ENCODE results near the gene KCNQ5. TPM values are rescaled to one million over a fixed set of nuclear protein-coding genes. Genes with fewer than 3 reads are reported as not detected.

KCNQ5 gene
- total RNA-seq, 2 donors from 2014 or later, result 0.67 TPM; not detected in 1

GRCh38 chr6:73062837-73063236 is 441.0 kb downstream of the KCNQ5 start:
- H3K27ac ChIP-seq, result no peak overlapping the region
- no peaks in the 10 kb centered on the region for H3K9me3 ChIP-seq
- no peak overlapping the region for H3K4me3 ChIP-seq
- TF ChIP-seq, protein P1, sequence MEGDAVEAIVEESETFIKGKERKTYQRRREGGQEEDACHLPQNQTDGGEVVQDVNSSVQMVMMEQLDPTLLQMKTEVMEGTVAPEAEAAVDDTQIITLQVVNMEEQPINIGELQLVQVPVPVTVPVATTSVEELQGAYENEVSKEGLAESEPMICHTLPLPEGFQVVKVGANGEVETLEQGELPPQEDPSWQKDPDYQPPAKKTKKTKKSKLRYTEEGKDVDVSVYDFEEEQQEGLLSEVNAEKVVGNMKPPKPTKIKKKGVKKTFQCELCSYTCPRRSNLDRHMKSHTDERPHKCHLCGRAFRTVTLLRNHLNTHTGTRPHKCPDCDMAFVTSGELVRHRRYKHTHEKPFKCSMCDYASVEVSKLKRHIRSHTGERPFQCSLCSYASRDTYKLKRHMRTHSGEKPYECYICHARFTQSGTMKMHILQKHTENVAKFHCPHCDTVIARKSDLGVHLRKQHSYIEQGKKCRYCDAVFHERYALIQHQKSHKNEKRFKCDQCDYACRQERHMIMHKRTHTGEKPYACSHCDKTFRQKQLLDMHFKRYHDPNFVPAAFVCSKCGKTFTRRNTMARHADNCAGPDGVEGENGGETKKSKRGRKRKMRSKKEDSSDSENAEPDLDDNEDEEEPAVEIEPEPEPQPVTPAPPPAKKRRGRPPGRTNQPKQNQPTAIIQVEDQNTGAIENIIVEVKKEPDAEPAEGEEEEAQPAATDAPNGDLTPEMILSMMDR (IDR thresholded peaks at IDR 0.05), result no peak
- H3K36me3 ChIP-seq, result no peaks in the 10 kb centered on the region
- DNase-seq (ENCODE audit: low spot score), result no peak
- no peaks in the 10 kb centered on the region for H3K27me3 ChIP-seq
- H3K4me1 ChIP-seq, result no peaks in the 10 kb centered on the region

DNA sequence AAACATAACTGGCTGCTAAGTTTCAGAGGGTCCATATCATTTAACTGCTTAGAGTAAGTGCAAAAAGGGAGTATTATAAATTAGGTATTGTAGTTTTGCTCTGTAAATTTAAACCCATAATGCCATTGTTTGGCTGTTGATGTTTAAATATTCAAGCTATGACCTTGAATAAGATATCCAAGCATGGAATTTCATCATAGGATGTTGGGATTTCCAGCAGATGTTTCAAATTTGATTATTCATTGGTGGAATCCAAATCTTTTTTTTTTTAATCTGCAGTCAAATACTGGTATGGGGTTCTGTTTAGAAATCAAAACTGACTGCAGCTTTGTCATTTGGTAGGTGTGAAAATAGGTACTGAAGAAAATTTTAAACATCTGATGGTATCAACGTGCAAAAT is 442.4 kb downstream of the KCNQ5 start:
- H3K4me1 ChIP-seq, result no peaks in the 10 kb centered on the region
- DNase-seq (ENCODE audit: low spot score), result no peak

DNA sequence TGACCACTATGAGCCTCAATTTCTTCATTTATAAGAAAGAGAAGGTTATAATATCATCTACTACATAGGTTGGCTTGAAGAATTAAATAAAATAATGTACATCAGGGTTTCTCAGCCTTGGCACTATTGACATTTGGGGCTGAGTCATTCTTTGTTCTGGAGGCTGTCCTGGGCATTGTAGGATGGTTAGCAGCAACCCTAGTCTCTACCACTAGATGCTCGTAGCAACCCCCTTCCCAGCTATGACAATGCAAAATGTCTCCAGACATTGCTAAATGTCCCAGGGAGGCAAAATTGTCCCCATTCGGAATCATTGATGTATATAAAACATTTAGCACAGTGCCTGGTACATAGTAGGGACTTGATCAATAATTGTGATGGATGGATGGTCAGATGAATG is 451.4 kb downstream of the KCNQ5 start:
- no peaks in the 10 kb centered on the region for H3K27me3 ChIP-seq
- no peak for DNase-seq (ENCODE audit: low spot score)
- H3K27ac ChIP-seq, result no peak overlapping the region
- TF ChIP-seq, protein P1 (IDR thresholded peaks at IDR 0.05), result no peak
- no peak overlapping the region for H3K4me3 ChIP-seq
- H3K36me3 ChIP-seq, result no peaks in the 10 kb centered on the region
- no peaks in the 10 kb centered on the region for H3K9me3 ChIP-seq
- H3K4me1 ChIP-seq, result no peaks in the 10 kb centered on the region

More for the DNA sequence above, 442.4 kb downstream of the KCNQ5 start:
- no peak overlapping the region for H3K27ac ChIP-seq
- H3K36me3 ChIP-seq, result no peaks in the 10 kb centered on the region
- TF ChIP-seq, protein P1 (IDR thresholded peaks at IDR 0.05), result no peak
- no peaks in the 10 kb centered on the region for H3K27me3 ChIP-seq
- H3K4me3 ChIP-seq, result no peak overlapping the region
- no peaks in the 10 kb centered on the region for H3K9me3 ChIP-seq

DNA sequence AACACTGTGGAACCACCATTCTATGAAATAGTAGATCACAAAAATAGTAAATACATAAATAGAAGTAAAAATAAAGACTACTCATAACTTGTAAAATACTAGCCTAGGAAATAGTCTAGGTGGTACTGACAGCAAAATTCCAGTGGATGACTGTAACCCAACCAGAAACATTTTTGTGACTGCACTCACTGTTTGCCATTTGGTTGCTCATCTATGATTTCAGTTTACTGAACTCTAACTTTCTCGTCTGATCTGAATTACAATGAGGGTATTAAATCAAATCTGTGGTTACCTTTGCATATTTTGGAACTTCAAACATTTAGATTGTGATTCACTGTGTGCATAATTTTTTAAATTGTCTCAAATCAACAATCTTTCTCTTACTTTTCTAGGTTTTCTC is 452.3 kb downstream of the KCNQ5 start:
- no peak overlapping the region for H3K4me3 ChIP-seq
- TF ChIP-seq, protein P1 (IDR thresholded peaks at IDR 0.05), result no peak
- H3K27ac ChIP-seq, result no peak overlapping the region
- H3K27me3 ChIP-seq, result no peaks in the 10 kb centered on the region
- no peaks in the 10 kb centered on the region for H3K36me3 ChIP-seq
- no peaks in the 10 kb centered on the region for H3K9me3 ChIP-seq
- no peak for DNase-seq (ENCODE audit: low spot score)
- H3K4me1 ChIP-seq, result no peaks in the 10 kb centered on the region

- no peak overlapping the region for H3K4me3 ChIP-seq
- H3K4me1 ChIP-seq, result no peaks in the 10 kb centered on the region
- no peaks in the 10 kb centered on the region for H3K27me3 ChIP-seq
- H3K27ac ChIP-seq, result no peak overlapping the region
- H3K36me3 ChIP-seq, result no peaks in the 10 kb centered on the region
- TF ChIP-seq, protein P1 (IDR thresholded peaks at IDR 0.05), result no peak
- DNase-seq (ENCODE audit: low spot score), result no peak
- no peaks in the 10 kb centered on the region for H3K9me3 ChIP-seq
Observed at GRCh38 chr6:73076211-73076954, 454.5 kb downstream of the KCNQ5 start.
